GM23248 (cell line): ENCODE measurements around the gene LSMEM2. TPM values are rescaled to one million over a fixed set of nuclear protein-coding genes. Genes with fewer than 3 reads are reported as not detected.
A peak's percentile ranks its signal among the peaks of the same experiment; 100 is the strongest.
"Not testable (repeated sequence)": the region's sequence is repeated elsewhere in the genome, so short reads cannot be mapped to it uniquely, and the experiment has no call there.

ENCODE experiments used
- DNase-seq: peaks from one replicate; pipeline ENCODE4 v3.0.0-alpha.2; 2015
- H2AFZ ChIP-seq: fragments of 200-600 bp; sonication (generic); 2 replicates; pipeline ENCODE4 v1.6.1; 2016; ENCODE audit warnings: antibody characterized with exemption
- H3F3A ChIP-seq: fragments of 200-600 bp; sonication (generic); 2 replicates; pipeline ENCODE4 v1.6.1; 2016; ENCODE audit warnings: mild to moderate bottlenecking, antibody characterized with exemption, mixed run types; ENCODE audit not compliant: insufficient read depth
- H3K27ac ChIP-seq: fragments of 200-600 bp; sonication (generic); 2 replicates; pipeline ENCODE4 v1.5.1; 2016; ENCODE audit warnings: mild to moderate bottlenecking
- H3K27me3 ChIP-seq: fragments of 200-600 bp; sonication (generic); replicated peaks from 2 replicates; pipeline ENCODE4 v1.6.1; 2016; ENCODE audit warnings: mild to moderate bottlenecking; ENCODE audit not compliant: insufficient read depth
- H3K36me3 ChIP-seq: fragments of 200-600 bp; sonication (generic); 2 replicates; pipeline ENCODE4 v1.6.1; 2016; ENCODE audit warnings: low read depth, mild to moderate bottlenecking
- H3K4me1 ChIP-seq: fragments of 200-600 bp; sonication (generic); 2 replicates; pipeline ENCODE4 v1.6.1; 2016; ENCODE audit warnings: mild to moderate bottlenecking; ENCODE audit not compliant: insufficient read depth
- H3K4me2 ChIP-seq: fragments of 200-600 bp; sonication (generic); one replicate; pipeline ENCODE4 v1.6.1; 2016; ENCODE audit warnings: mild to moderate bottlenecking; ENCODE audit not compliant: unreplicated experiment
- H3K4me3 ChIP-seq: fragments of 200-600 bp; sonication (generic); 2 replicates; pipeline ENCODE4 v1.5.1; 2016; ENCODE audit warnings: mild to moderate bottlenecking
- H3K79me2 ChIP-seq: fragments of 200-600 bp; sonication (generic); 2 replicates; pipeline ENCODE4 v1.6.1; 2016; ENCODE audit warnings: mild to moderate bottlenecking; ENCODE audit not compliant: insufficient read depth
- H3K9ac ChIP-seq: fragments of 200-600 bp; sonication (generic); 2 replicates; pipeline ENCODE4 v1.6.1; 2016; ENCODE audit warnings: mild to moderate bottlenecking
- H3K9me2 ChIP-seq: fragments of 200-600 bp; sonication (generic); 2 replicates; pipeline ENCODE4 v1.6.1; 2016; ENCODE audit warnings: mixed run types, mild to moderate bottlenecking, moderate library complexity; ENCODE audit not compliant: insufficient read depth
- H3K9me3 ChIP-seq: fragments of 200-600 bp; sonication (generic); one replicate; pipeline ENCODE4 v1.6.1; 2017; ENCODE audit warnings: low read depth
- H4K20me1 ChIP-seq: fragments of 200-600 bp; sonication (generic); 2 replicates; pipeline ENCODE4 v1.6.0; 2016; ENCODE audit not compliant: insufficient read depth
- EZH2 ChIP-seq: fragments of 200-600 bp; sonication (generic); IDR thresholded peaks from 2 replicates; pipeline ENCODE4 v1.6.1; 2018; ENCODE audit warnings: antibody characterized with exemption, mild to moderate bottlenecking; ENCODE audit not compliant: insufficient read depth, poor library complexity, severe bottlenecking
- EZH2phosphoT487 ChIP-seq: fragments of 200-600 bp; sonication (generic); IDR thresholded peaks from 2 replicates; pipeline ENCODE4 v1.6.1; 2018; ENCODE audit warnings: antibody characterized with exemption, moderate library complexity, mild to moderate bottlenecking, low read depth; ENCODE audit not compliant: insufficient read depth
- WGBS, 2 experiments: methylation state at CpG; one replicate each; pipeline ENCODE4 v1.1.6; 2015 to 2017; ENCODE audit warnings: low lambda C conversion rate in 2 of 2, low coverage in 1 of 2; ENCODE audit errors: missing lambda C conversion rate in 2 of 2; 5-methylcytosine and 5-hydroxymethylcytosine counted together
- in situ Hi-C: fragments of 300-500 bp; cut with MboI; formaldehyde crosslinking; loops from 2 replicates; pipeline ENCODE4 v1.15.0; 2020
- polyA plus RNA-seq: library from polyadenylated mRNA; unstranded; fragments of >200 nt; fragmentation: Nextera tagmentation; extraction: Ambion mirVana; gene quantifications from 2 replicates; pipeline ENCODE4 v1.2.1, GENCODE V29; 2016
- total RNA-seq: library from RNA; depleted of rRNA; stranded (reverse); fragments of >200 nt; shearing (Covaris generic); gene quantifications from 2 replicates; pipeline ENCODE4 v1.2.3, GENCODE V29; 2014

The LSMEM2 gene
- total and polyA plus RNA-seq, 2 experiments from 2014 or later, result not detected

GRCh38 chr3:50260027-50260941 lies 18.6 kb upstream of the LSMEM2 start:
- Histone ChIP-seq H3K27me3 (no peaks in the 10 kb centered on the region), H4K20me1 (no peaks in the 10 kb centered on the region), H3K36me3 (peaks cover 13% of the 10 kb centered on the region), H3F3A (peaks cover 6% of the 10 kb centered on the region; the same call in 1 of the 2 replicates), H3K4me3 (peak overlapping the region; percentile 67), H3K4me1 (peaks cover 18% of the 10 kb centered on the region), H3K4me2 (peak overlapping the region; percentile 71), H2AFZ (peak overlapping the region; percentile 43; the same call in 1 of the 2 replicates), H3K79me2 (peaks cover 22% of the 10 kb centered on the region), H3K9me2 (no peaks in the 10 kb centered on the region), H3K9ac (peak overlapping the region; percentile 84), H3K27ac (peak overlapping the region; percentile 64), H3K9me3 (no peaks in the 10 kb centered on the region)
- WGBS, 2 experiments, result 4 to 5% methylated on average over 36 to 55 of the region's 70 CpGs
- TF ChIP-seq EZH2, result no peak
- TF ChIP-seq EZH2phosphoT487, result no peak
- in situ Hi-C loops, result no loop called here
- peak; percentile 95 for DNase-seq

- Histone ChIP-seq H3K9ac (peak overlapping the region; percentile 84), H3K79me2 (peaks cover 17% of the 10 kb centered on the region), H3K4me3 (peak overlapping the region; percentile 67), H3K9me2 (no peaks in the 10 kb centered on the region), H2AFZ (no peak overlapping the region), H3K4me2 (peak overlapping the region; percentile 71), H3K36me3 (peaks cover 13% of the 10 kb centered on the region), H3K27me3 (no peaks in the 10 kb centered on the region), H4K20me1 (no peaks in the 10 kb centered on the region), H3K9me3 (no peaks in the 10 kb centered on the region), H3K4me1 (peaks cover 19% of the 10 kb centered on the region), H3K27ac (peak overlapping the region; percentile 64), H3F3A (peaks cover 6% of the 10 kb centered on the region; the same call in 1 of the 2 replicates)
- TF ChIP-seq EZH2 (no peak), EZH2phosphoT487 (no peak)
- DNase-seq, result no peak
- WGBS, 2 experiments, result 51 to 59% methylated on average over 5 of the region's 5 CpGs
- in situ Hi-C loops, result no loop called here
Observed at GRCh38 chr3:50260942-50261441, 17.9 kb upstream of the LSMEM2 start.

- TF ChIP-seq EZH2, result no peak
- TF ChIP-seq EZH2phosphoT487, result no peak
- peaks cover 10% of the 10 kb centered on the region for H3K36me3 ChIP-seq
- no peak overlapping the region for H3K4me3 ChIP-seq
- peaks cover 19% of the 10 kb centered on the region for H3K4me1 ChIP-seq
- no peaks in the 10 kb centered on the region for H4K20me1 ChIP-seq
- no peaks in the 10 kb centered on the region for H3K9me3 ChIP-seq
- no peak overlapping the region for H3K4me2 ChIP-seq
- H3K79me2 ChIP-seq, result peaks cover 12% of the 10 kb centered on the region
- H3K27me3 ChIP-seq, result no peaks in the 10 kb centered on the region
- H3K9ac ChIP-seq, result peak overlapping the region; percentile 84
- peaks cover 6% of the 10 kb centered on the region; the same call in 1 of the 2 replicates for H3F3A ChIP-seq
- H3K27ac ChIP-seq, result no peak overlapping the region
- no peak for DNase-seq
- H2AFZ ChIP-seq, result no peak overlapping the region
- in situ Hi-C loops, result no loop called here
- WGBS, 2 experiments, result 23 to 24% methylated on average over 2 of the region's 2 CpGs
- H3K9me2 ChIP-seq, result no peaks in the 10 kb centered on the region
Observed at GRCh38 chr3:50261505-50261904, 17.4 kb upstream of the LSMEM2 start.

- H3K36me3 ChIP-seq, H2AFZ ChIP-seq, H3K9me3 ChIP-seq, in situ Hi-C loops, H3K4me3 ChIP-seq, H3K79me2 ChIP-seq, DNase-seq, H3K4me2 ChIP-seq, H3K27ac ChIP-seq, H4K20me1 ChIP-seq, H3K27me3 ChIP-seq, H3K9me2 ChIP-seq, H3K9ac ChIP-seq: not testable (repeated sequence)
- Histone ChIP-seq H3F3A (peaks cover 13% of the 10 kb centered on the region; the same call in 1 of the 2 replicates), H3K4me1 (peaks cover 22% of the 10 kb centered on the region)
- WGBS, 2 experiments, result 82 to 94% methylated on average over 4 of the region's 4 CpGs
Observed at GRCh38 chr3:50262200-50262599, 16.7 kb upstream of the LSMEM2 start.
